NCI-H1436 (cell line): Measurements from ENCODE around the gene AGPAT3.

Experiments
- DNase-seq: peaks from one replicate; lab custom pipeline; 2025; lab: John Stamatoyannopoulos, UW

The AGPAT3 gene

DNA sequence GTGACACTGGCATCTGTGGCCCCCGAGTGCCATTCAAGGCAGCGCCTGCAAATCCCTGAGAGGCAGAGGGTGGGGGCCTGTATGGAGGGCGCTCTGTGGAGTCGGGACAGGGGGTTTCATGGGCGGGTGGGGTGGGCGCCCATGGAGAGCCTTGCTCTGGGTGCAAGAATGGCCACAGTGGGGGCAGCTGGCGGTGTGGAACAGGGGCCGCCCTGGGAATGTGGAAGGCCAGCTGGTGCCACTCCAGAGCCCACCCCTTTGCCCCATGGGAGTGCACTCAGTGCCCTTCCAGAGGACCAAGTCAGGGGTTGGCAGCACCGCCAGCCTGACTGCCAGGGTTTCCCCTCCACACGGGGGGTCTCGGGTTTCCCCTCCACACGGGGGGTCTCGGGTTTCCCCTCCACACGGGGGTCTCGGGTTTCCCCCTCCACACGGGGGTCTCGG lies 92.1 kb downstream of the AGPAT3 start:
- DNase-seq: no peak

- DNase-seq: no peak
Observed at GRCh38 chr21:43957611-43958362, 92.8 kb downstream of the AGPAT3 start.

DNA sequence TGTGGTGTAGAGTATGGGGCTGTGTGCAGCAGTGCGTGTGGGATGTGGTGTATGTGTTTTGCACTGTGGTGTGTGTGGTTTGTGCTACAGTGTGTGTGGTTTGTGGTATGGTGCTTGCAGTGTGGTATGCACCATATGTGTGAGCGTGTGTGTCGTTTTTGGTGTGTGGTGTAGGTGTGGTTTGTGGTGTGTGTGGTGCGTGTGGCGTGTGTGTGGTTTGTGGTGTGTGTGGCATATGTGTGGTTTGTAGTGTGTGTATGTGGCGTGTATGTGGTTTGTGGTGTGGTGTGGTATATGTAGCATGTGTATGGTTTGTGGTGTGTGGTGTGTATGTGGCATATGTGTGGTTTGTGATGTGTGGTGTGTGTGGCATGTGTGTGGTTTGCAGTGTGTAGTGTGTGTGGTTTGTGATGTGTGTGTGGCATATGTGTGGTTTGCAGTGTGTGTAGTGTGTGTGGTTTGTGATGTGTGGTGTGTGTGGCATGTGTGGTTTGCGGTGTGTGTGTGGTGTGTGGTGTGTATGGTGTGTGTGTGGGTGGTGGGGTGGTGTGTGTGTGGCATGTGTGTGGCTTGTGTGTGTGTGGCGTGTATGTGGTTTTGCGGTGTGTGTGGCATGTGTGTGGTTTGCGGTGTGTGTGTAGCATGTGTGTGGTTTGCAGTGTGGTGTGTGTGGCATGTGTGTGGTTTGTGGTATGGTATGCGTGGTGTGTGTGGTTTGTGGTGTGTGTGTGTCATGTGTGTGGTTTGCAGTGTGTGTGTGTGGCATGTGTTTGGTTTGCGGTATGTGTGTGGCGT lies 93.5 kb downstream of the AGPAT3 start:
- no peak for DNase-seq

DNA sequence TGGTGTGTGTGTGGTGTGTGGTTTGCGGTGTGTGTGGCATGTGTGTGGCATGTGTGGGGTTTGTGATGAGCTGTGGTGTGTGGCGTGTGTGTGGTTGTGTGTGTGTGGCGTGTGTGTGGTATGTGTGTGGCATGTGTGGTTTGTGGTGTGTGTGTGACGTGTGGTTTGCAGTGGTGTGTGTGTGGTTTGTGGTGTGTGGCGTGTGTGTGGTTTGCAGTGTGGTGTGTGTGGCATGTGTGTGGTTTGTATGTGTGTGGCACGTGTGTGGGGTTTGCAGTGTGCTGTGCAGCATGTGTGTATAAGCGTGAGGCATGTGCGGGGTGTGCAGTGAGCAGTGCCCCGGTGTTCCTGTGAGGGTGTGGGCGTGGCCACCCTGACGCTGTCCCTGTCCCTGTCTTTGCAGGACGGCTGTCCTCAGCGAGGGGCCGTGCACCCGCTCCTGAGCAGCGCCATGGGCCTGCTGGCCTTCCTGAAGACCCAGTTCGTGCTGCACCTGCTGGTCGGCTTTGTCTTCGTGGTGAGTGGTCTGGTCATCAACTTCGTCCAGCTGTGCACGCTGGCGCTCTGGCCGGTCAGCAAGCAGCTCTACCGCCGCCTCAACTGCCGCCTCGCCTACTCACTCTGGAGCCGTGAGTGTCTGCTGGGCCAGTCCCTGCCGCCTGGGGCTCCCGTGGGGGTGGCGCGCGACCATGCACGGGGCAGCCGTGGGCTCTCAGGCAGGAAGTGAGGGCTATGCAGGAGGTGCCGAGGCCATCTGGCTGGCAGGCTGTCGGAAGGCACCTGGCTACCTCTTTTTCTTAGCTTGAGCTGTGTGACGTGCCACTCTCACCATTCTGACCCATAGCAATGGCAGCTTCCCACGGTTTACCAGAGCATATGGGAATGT lies 94.5 kb downstream of the AGPAT3 start:
- no peak for DNase-seq

DNA sequence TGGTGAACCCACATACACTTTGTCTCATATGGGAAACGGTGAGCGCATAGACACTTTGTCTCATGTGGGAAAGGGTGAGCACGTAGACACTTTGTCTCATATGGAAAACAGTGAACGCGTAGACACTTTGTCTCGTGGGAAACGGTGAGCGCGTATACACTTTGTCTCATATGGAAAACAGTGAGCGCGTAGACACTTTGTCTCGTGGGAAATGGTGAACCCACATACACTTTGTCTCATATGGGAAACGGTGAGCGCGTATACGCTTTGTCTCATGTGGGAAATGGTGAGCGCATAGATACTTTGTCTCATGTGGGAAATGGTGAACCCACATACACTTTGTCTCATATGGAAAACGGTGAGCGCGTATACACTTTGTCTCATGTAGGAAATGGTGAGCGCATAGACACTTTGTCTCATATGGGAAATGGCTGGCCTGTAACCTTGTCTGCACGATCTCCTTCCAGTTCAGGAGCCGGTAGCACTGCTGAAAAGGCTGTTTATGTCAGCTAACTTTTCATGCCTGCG lies 96.4 kb downstream of the AGPAT3 start:
- DNase-seq: no peak

DNA sequence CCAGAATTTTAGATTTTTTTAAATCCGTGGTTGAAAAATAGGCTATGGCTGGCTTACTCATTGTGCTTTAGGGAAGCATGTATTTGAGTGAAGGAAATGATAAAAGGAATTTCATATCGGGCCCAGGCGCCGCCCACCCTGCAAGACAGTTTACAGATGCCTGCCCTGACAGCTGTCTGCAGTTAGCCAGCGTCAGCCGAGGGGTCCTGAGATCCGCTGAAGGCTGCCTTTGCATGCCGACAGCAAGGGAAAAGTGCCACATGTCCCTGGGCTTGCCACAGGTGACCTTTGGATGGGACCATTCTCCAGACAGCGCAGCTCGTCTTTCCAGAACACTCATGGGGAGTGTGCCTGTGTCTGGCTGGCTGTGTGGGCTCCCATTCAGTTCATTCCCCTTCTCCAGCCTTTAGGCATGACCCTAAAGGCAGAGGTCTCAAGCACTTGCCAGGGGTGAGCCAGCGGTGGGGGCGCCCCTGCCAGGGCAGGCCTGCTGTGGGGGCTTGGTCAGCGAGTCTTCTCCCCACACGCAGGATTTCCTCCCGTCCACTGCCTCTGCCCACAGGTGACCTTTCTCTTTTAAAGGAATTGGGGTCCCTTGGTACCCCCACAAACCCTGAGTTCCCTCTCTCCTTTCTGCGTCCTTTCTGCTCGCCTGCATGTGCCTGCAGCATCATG lies 101.0 kb downstream of the AGPAT3 start:
- no peak for DNase-seq

DNA sequence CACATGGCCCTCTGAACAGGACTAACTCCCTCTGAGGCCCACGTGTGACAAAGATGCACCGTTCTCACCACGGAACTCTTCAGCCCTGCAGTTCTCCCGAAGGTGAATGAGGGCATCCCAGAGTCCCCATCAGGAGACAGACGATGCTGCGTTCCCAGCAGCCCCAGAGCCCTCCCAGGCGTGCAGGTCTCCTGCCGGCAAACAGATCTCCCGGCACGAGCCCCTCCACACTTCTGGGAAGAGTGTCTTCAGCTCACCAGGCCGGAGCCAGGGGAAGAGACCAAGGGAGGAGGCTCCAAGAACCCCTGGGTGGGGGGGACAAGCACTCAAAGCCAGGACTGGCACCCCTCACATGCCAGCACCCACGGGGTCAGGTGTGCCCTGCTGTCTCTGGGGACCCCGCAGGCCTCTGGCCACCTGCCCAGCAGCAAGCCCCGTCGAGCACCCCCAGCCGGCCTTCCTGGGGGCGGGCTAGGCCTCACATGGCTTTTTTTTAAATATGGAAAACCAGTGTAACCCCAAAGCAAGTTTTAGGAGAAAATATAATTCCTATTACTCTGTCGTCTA lies 102.0 kb downstream of the AGPAT3 start:
- DNase-seq: no peak

GRCh38 chr21:43967981-43968380 lies 103.0 kb downstream of the AGPAT3 start:
- DNase-seq: no peak

- DNase-seq: no peak
Observed at GRCh38 chr21:43968410-43969114, 103.5 kb downstream of the AGPAT3 start.

DNA sequence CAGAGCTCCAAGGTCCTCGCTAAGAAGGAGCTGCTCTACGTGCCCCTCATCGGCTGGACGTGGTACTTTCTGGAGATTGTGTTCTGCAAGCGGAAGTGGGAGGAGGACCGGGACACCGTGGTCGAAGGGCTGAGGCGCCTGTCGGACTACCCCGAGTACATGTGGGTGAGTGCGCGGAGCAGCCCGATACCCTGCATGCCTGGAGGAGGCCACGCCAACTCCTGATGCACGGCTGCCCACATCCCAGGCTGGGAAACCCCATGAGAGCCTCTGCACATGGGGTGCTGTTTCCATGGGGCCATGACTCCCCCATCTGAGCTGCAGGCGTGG lies 104.1 kb downstream of the AGPAT3 start:
- DNase-seq: no peak

DNA sequence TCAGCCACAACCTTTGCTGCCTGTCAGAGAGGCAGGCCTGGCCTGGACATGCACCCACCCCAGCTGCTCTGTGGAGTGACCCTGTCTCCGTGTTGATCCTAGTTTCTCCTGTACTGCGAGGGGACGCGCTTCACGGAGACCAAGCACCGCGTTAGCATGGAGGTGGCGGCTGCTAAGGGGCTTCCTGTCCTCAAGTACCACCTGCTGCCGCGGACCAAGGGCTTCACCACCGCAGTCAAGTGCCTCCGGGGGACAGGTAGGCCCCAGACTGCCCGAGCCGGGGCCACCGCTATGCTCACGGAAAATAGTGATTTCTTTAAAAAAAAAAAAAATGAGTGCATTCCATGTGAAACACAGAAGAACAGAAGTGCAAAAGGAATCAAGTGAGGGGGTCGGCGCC lies 105.5 kb downstream of the AGPAT3 start:
- no peak for DNase-seq

DNA sequence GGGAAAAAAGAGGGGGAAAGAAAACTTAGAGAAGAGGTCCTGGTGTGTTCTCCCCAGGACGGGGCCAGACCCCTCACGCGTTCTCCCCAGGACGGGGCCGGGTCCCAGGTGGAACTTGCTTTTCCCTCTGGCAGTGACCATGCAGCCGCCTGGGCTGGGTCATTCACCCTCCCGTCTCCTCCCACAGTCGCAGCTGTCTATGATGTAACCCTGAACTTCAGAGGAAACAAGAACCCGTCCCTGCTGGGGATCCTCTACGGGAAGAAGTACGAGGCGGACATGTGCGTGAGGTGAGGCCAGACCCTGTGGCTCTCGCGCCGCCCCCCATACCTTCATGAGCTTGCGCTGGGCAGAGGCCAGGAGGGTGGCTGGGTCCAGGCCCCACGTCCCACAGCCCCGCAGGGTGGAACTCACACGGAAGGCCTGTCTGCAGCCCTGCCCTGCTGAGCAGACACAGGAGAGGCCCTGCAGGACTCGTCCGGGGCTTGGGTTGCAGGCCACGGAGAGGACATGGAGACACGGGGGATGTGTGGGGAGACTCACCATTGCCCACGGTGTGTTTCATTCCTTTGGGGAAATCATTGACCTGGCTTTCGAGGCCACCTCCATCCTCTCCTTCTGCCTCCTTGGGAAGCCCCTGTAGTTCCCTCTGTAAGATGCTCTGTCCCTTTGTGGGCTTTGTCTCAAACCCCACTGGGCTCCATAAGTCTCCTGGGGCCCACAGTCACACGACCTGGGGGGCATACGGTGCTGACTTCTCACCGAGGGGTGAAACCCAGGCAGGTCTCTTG lies 106.4 kb downstream of the AGPAT3 start:
- DNase-seq: no peak

GRCh38 chr21:43971992-43972255 lies 106.9 kb downstream of the AGPAT3 start:
- DNase-seq: no peak

GRCh38 chr21:43972850-43973633 lies 108.0 kb downstream of the AGPAT3 start:
- DNase-seq: no peak

- DNase-seq: no peak
Observed at GRCh38 chr21:43973634-43973955, 108.6 kb downstream of the AGPAT3 start.

GRCh38 chr21:43974791-43975468 lies 109.9 kb downstream of the AGPAT3 start:
- DNase-seq: no peak

- peak; percentile 46 for DNase-seq
Observed at GRCh38 chr21:43975469-43976098, 110.6 kb downstream of the AGPAT3 start.

DNA sequence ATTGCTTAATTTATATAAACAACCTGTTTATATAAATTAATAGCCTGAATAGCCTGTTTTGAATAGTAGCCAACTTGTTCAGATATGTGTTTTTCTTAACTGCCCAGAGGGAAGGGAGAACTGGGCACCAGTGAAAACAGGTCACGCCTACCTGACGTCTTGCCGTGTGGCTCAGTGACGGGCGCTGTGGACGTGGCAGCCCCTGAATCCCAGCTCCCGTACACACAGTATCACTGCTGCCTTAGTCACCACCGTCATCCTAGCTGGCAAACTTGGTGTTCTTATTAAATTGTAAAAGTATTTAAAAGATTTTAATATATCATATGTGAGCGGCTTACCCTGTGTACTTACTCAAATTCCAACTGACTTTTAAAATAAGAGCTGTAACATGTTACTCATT lies 111.6 kb downstream of the AGPAT3 start:
- DNase-seq: no peak
